Ectodermal cell (in vitro differentiated cells): ENCODE results near the gene TM9SF3.

Experiments
- H3K27ac ChIP-seq: 2 replicates; pipeline ENCODE4 v1.7.0; 2013; ENCODE audit warnings: mild to moderate bottlenecking, low read depth, low read length; ENCODE audit not compliant: insufficient read depth, poor library complexity, severe bottlenecking
- H3K27me3 ChIP-seq: 2 replicates; pipeline ENCODE4 v1.7.0; 2013; ENCODE audit warnings: mild to moderate bottlenecking, low read length; ENCODE audit not compliant: insufficient read depth, control insufficient read depth, poor library complexity, severe bottlenecking
- H3K36me3 ChIP-seq: one replicate; pipeline ENCODE4 v1.7.0; 2013; ENCODE audit warnings: low read length; ENCODE audit not compliant: control insufficient read depth, insufficient read depth
- H3K4me1 ChIP-seq: one replicate; pipeline ENCODE4 v1.7.0; 2013; ENCODE audit warnings: low read length; ENCODE audit not compliant: control insufficient read depth, insufficient read depth
- H3K4me3 ChIP-seq: 2 replicates; pipeline ENCODE4 v1.7.0; 2013; ENCODE audit warnings: low read depth, low read length, control low read depth; ENCODE audit not compliant: insufficient read depth
- H3K9me3 ChIP-seq: 2 replicates; pipeline ENCODE4 v1.7.0; 2013; ENCODE audit warnings: mild to moderate bottlenecking, low read length, moderate library complexity; ENCODE audit not compliant: control insufficient read depth
- WGBS, 2 experiments: methylation state at CpG; one replicate each; pipeline ENCODE4 v1.1.7; 2013; ENCODE audit warnings: missing lambda C conversion rate in 2 of 2; 5-methylcytosine and 5-hydroxymethylcytosine counted together

Gene TM9SF3

GRCh38 chr10:96478355-96478754 is 108.5 kb downstream of the TM9SF3 start:
- Histone ChIP-seq H3K27me3 (peaks cover 2% of the 10 kb centered on the region), H3K36me3 (no peaks in the 10 kb centered on the region), H3K9me3 (no peaks in the 10 kb centered on the region), H3K4me1 (peaks cover 8% of the 10 kb centered on the region), H3K27ac (no peak overlapping the region), H3K4me3 (no peak overlapping the region)
- 86% methylated on average over 9 of the region's 9 CpGs for WGBS, 2 experiments

DNA sequence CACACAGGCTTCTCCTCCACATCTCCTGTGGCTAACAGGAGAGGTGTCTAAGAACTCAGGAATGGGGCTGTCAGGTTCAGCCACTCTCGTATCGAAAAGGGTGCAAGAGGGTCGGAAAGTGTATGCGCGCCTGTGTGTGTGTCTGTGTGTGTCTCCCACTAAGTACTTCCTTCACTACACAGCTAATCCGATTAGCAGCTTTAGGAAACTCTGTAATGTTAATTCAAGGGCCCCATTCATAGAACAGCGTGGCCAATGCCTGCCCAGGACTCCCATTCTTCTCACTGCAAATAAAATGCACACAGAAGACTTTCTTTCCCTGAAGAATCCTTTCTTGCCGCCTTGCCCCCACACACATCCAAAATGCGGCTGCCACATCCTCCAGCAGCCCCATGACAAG is 112.9 kb downstream of the TM9SF3 start:
- Histone ChIP-seq H3K36me3 (no peaks in the 10 kb centered on the region), H3K27me3 (peaks cover 26% of the 10 kb centered on the region), H3K4me3 (no peak overlapping the region), H3K9me3 (no peaks in the 10 kb centered on the region), H3K4me1 (peaks cover 10% of the 10 kb centered on the region), H3K27ac (no peak overlapping the region)
- WGBS, 2 experiments, result 60 to 70% methylated on average over 9 of the region's 9 CpGs

DNA sequence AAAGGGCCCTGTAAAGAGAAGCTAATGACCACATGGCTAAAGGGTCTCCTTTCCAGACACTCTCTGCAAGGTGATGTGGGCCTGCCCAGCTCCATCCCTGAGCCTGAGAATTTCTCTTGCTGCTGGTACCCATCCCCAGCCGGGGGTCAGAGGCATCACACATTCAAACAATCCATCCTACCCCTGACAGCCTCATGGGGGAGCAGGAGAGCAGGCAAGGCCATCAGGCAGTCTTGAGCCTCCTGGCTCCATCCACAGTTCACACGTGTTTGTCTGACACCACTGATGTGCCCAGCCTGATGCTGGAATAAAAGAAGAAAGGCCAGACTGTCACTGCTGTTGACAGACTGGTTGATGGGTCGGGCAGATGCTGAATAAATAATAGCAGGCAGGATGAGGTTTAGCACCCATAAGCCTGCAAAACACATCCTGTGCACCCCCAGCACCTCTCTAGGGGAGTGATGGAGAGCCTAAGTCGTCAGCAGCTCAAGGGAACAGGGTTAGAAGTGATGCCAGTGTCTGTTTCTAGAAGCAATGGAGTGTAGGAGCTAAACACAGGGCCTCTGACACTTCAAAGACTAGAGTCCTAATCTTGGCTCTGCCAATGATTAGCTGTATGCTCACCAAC is 116.6 kb downstream of the TM9SF3 start:
- 37 to 40% methylated on average over 4 of the region's 4 CpGs for WGBS, 2 experiments
- peaks cover 26% of the 10 kb centered on the region for H3K27me3 ChIP-seq

GRCh38 chr10:96468845-96469244 is 118.0 kb downstream of the TM9SF3 start:
- Histone ChIP-seq H3K9me3 (no peaks in the 10 kb centered on the region), H3K36me3 (no peaks in the 10 kb centered on the region), H3K27ac (no peak overlapping the region), H3K4me1 (peaks cover 5% of the 10 kb centered on the region), H3K27me3 (peaks cover 26% of the 10 kb centered on the region), H3K4me3 (no peak overlapping the region)
- WGBS, 2 experiments, result 76 to 78% methylated on average over 5 of the region's 5 CpGs

More for the DNA sequence above, 116.6 kb downstream of the TM9SF3 start:
- peaks cover 12% of the 10 kb centered on the region for H3K4me1 ChIP-seq
- H3K4me3 ChIP-seq, result no peak overlapping the region
- no peaks in the 10 kb centered on the region for H3K9me3 ChIP-seq
- H3K27ac ChIP-seq, result no peak overlapping the region
- H3K36me3 ChIP-seq, result no peaks in the 10 kb centered on the region
